ENCODE measurements around the gene BRIP1.

Gene BRIP1

DNA sequence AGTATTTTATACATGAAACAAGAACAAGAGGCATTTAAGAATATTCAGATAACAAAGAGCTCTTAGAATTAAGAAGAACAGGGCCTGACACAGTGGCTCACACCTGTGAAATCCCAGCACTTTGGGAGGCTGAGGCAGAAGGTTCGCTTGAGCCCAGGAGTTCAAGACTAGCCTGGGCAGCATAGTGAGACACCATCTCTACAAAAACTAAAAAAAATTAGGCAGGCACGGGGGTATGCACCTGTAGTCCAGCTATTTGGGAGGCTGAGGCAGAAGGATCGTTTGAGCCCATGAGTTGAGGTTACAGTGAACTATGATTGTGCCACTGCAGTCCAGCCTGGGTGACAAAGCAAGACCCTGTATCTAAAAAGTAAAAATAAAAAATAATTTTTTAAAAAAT lies 12.5 kb upstream of the BRIP1 start:
- Histone ChIP-seq H3K27ac (ENCODE audit: extremely low read depth, low read depth, low read length) (no peak overlapping the region), H3K36me3 (ENCODE audit: control insufficient read depth in 2 of 2, insufficient read depth in 1 of 2, low read length in 2 of 2) (peaks cover 48 to 69% of the 10 kb centered on the region in 2 experiments), H3K4me1 (ENCODE audit: control insufficient read depth, insufficient read depth, low read length) (no peaks in the 10 kb centered on the region), H3K9me3 (ENCODE audit: control insufficient read depth, insufficient read depth, low read depth, low read length) (no peaks in the 10 kb centered on the region), H3K4me3 (ENCODE audit: low read depth, low read length) (no peak overlapping the region)
- no peak for TF ChIP-seq ZNF707 (tag by site-specific recombination; IDR thresholded peaks at IDR 0.05)
- TF ChIP-seq ZNF24 (tag by site-specific recombination; IDR thresholded peaks at IDR 0.05), result no peak
- TF ChIP-seq SP7 (tag by site-specific recombination; IDR thresholded peaks at IDR 0.05), result no peak
- no peak for TF ChIP-seq ZFP69B (tag by site-specific recombination; IDR thresholded peaks at IDR 0.05)
- TF ChIP-seq PATZ1 (tag by site-specific recombination; IDR thresholded peaks at IDR 0.05), result no peak
- TF ChIP-seq ZNF626 (tag by site-specific recombination; IDR thresholded peaks at IDR 0.05), result no peak
- no peak for TF ChIP-seq ZNF654 (tag by site-specific recombination; IDR thresholded peaks at IDR 0.05; ENCODE audit: low read depth)
- TF ChIP-seq ZNF488 (tag by site-specific recombination; IDR thresholded peaks at IDR 0.05), result no peak
- no peak for TF ChIP-seq ZEB2 (tag by site-specific recombination; IDR thresholded peaks at IDR 0.05)
- no peak for TF ChIP-seq ZNF391 (tag by site-specific recombination; IDR thresholded peaks at IDR 0.05; ENCODE audit: borderline replicate concordance, low read depth)
- TF ChIP-seq ZNF514 (tag by site-specific recombination; IDR thresholded peaks at IDR 0.05), result no peak
- no peak for TF ChIP-seq ZNF23 (tag by site-specific recombination; IDR thresholded peaks at IDR 0.05; ENCODE audit: borderline replicate concordance)
- no peak for TF ChIP-seq ZNF549 (tag by site-specific recombination; IDR thresholded peaks at IDR 0.05)
- no peak for TF ChIP-seq BCL11B (tag by site-specific recombination; IDR thresholded peaks at IDR 0.05; ENCODE audit: low read depth)
- TF ChIP-seq ZNF664 (tag by site-specific recombination; IDR thresholded peaks at IDR 0.05), result no peak
- no peak for TF ChIP-seq ZNF785 (tag by site-specific recombination; IDR thresholded peaks at IDR 0.05)
- no peak for TF ChIP-seq BCL11A (tag by site-specific recombination; IDR thresholded peaks at IDR 0.05; ENCODE audit: low read depth)
- ChIA-PET POLR2A (interaction anchor here (2.2 kb wide), 1 partner anchor 13 kb away, joined by 10 read pairs; the partner anchor contains the start of gene BRIP1), CTCF (interaction anchor here (1.0 to 1.4 kb wide), 3 partner anchors 13 to 41 kb away, joined by 3 to 4 read pairs (median 3); no protein-coding TSS in a partner anchor)

DNA sequence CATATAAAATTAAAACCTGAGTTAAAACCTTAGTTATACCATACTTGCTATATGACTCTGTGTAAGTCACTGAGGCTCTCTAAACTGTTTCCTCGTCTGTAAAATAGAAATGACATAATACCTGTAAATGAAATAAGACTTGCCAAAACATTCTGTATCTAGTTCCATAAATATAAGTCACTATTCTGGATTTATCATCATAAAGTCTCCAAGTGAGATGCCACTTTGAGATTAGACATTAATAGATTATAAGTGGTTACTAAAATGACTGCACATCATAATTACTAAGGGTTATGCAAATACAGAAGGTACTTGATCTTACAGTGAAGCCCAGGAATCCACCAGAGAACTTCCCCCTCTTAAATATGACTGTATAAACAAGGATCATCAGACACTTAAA lies 12.0 kb upstream of the BRIP1 start:
- ChIA-PET CTCF (interaction anchor here (1.4 kb wide), 1 partner anchor 13 kb away, joined by 4 read pairs; no protein-coding TSS in a partner anchor), POLR2A (interaction anchor here (1.1 to 2.2 kb wide), 2 partner anchors 12 kb away, joined by 4 to 10 read pairs; partner anchors contain the start of gene BRIP1)

More for the DNA sequence above, 12.0 kb upstream of the BRIP1 start:
- H3K36me3 ChIP-seq (ENCODE audit: control insufficient read depth in 2 of 2, insufficient read depth in 1 of 2, low read length in 2 of 2), result peaks cover 48 to 69% of the 10 kb centered on the region in 2 experiments
- H3K4me1 ChIP-seq (ENCODE audit: control insufficient read depth, insufficient read depth, low read length), result no peaks in the 10 kb centered on the region
- H3K27ac ChIP-seq (ENCODE audit: extremely low read depth, low read depth, low read length), result no peak overlapping the region
- H3K9me3 ChIP-seq (ENCODE audit: control insufficient read depth, insufficient read depth, low read depth, low read length), result no peaks in the 10 kb centered on the region
- H3K4me3 ChIP-seq (ENCODE audit: low read depth, low read length), result no peak overlapping the region
- TF ChIP-seq ZNF785 (tag by site-specific recombination; IDR thresholded peaks at IDR 0.05), result no peak
- TF ChIP-seq, protein P1, sequence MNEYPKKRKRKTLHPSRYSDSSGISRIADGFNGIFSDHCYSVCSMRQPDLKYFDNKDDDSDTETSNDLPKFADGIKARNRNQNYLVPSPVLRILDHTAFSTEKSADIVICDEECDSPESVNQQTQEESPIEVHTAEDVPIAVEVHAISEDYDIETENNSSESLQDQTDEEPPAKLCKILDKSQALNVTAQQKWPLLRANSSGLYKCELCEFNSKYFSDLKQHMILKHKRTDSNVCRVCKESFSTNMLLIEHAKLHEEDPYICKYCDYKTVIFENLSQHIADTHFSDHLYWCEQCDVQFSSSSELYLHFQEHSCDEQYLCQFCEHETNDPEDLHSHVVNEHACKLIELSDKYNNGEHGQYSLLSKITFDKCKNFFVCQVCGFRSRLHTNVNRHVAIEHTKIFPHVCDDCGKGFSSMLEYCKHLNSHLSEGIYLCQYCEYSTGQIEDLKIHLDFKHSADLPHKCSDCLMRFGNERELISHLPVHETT (tag by site-specific recombination; IDR thresholded peaks at IDR 0.05), result no peak
- TF ChIP-seq ZNF837 (tag by site-specific recombination; IDR thresholded peaks at IDR 0.05), result no peak
- TF ChIP-seq, protein P2, sequence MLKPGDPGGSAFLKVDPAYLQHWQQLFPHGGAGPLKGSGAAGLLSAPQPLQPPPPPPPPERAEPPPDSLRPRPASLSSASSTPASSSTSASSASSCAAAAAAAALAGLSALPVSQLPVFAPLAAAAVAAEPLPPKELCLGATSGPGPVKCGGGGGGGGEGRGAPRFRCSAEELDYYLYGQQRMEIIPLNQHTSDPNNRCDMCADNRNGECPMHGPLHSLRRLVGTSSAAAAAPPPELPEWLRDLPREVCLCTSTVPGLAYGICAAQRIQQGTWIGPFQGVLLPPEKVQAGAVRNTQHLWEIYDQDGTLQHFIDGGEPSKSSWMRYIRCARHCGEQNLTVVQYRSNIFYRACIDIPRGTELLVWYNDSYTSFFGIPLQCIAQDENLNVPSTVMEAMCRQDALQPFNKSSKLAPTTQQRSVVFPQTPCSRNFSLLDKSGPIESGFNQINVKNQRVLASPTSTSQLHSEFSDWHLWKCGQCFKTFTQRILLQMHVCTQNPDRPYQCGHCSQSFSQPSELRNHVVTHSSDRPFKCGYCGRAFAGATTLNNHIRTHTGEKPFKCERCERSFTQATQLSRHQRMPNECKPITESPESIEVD (tag by site-specific recombination; IDR thresholded peaks at IDR 0.05), result 0 out of 2 replicates have a peak, but pooled peaks have one; percentile 14
- TF ChIP-seq RBAK (tag by site-specific recombination; IDR thresholded peaks at IDR 0.05), result no peak
